Measurements from ENCODE around the gene GON4L. TPM values are rescaled to one million over a fixed set of nuclear protein-coding genes. Genes with fewer than 3 reads are reported as not detected.

Gene GON4L, protein sequence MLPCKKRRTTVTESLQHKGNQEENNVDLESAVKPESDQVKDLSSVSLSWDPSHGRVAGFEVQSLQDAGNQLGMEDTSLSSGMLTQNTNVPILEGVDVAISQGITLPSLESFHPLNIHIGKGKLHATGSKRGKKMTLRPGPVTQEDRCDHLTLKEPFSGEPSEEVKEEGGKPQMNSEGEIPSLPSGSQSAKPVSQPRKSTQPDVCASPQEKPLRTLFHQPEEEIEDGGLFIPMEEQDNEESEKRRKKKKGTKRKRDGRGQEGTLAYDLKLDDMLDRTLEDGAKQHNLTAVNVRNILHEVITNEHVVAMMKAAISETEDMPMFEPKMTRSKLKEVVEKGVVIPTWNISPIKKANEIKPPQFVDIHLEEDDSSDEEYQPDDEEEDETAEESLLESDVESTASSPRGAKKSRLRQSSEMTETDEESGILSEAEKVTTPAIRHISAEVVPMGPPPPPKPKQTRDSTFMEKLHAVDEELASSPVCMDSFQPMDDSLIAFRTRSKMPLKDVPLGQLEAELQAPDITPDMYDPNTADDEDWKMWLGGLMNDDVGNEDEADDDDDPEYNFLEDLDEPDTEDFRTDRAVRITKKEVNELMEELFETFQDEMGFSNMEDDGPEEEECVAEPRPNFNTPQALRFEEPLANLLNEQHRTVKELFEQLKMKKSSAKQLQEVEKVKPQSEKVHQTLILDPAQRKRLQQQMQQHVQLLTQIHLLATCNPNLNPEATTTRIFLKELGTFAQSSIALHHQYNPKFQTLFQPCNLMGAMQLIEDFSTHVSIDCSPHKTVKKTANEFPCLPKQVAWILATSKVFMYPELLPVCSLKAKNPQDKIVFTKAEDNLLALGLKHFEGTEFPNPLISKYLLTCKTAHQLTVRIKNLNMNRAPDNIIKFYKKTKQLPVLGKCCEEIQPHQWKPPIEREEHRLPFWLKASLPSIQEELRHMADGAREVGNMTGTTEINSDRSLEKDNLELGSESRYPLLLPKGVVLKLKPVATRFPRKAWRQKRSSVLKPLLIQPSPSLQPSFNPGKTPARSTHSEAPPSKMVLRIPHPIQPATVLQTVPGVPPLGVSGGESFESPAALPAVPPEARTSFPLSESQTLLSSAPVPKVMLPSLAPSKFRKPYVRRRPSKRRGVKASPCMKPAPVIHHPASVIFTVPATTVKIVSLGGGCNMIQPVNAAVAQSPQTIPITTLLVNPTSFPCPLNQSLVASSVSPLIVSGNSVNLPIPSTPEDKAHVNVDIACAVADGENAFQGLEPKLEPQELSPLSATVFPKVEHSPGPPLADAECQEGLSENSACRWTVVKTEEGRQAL (N-terminal part only)
- 16.5 and 24.6 TPM in 2 replicates for polyA plus RNA-seq (2012; rRNA removed)
- polyA plus RNA-seq (2012; cell fraction: cytosol; rRNA removed): 12.1 and 12.3 TPM in 2 replicates
- 59.9 and 75.9 TPM in 2 replicates for polyA plus RNA-seq (2012; cell fraction: nucleus; rRNA removed)

GRCh38 chr1:155856975-155857930, at the start of gene GON4L:
Gene GON4L, minus strand, starts transcription at chr1:155857214. Its CDS starts 3,434 bp downstream, at chr1:155853780.
- Histone ChIP-seq H4K20me1 (ENCODE audit: insufficient read depth) (no peaks in the 10 kb centered on the region), H3K9me3 (no peaks in the 10 kb centered on the region), H3K79me2 (ENCODE audit: insufficient read depth) (peaks cover 76% of the 10 kb centered on the region), H3K4me1 (ENCODE audit: control insufficient read depth in 1 of 2, insufficient read depth in 2 of 2, low read depth in 1 of 2, low read length in 1 of 2) (peaks cover 9 to 17% of the 10 kb centered on the region in 2 experiments; a peak in 3 of 4 replicates), H3K9ac (peak within 1 kb of the TSS; percentile 73), H3K4me3 (ENCODE audit: low read depth in 2 of 2, low read length in 1 of 2) (peak within 1 kb of the TSS; percentile 72 to 79), H3K27me3 (ENCODE audit: insufficient read depth) (no peaks in the 10 kb centered on the region), H3F3A (replicated peaks; ENCODE audit: insufficient read depth) (peaks cover 39% of the 10 kb centered on the region), H3K4me2 (peak within 1 kb of the TSS; percentile 87), H3K9me2 (no peaks in the 10 kb centered on the region), H3K36me3 (replicated peaks in 1 of 2; ENCODE audit: control insufficient read depth in 1 of 2, insufficient read depth in 2 of 2, low read length in 1 of 2) (peaks cover 25 to 28% of the 10 kb centered on the region in 2 experiments), H3K27ac (ENCODE audit: low read depth in 2 of 2, low read length in 1 of 2) (peak within 1 kb of the TSS; percentile 62), H2AFZ (ENCODE audit: low read depth) (peak within 1 kb of the TSS; percentile 87)
- CTCF ChIA-PET: interaction anchor here (0.7 to 1.6 kb wide), 5 partner anchors 15 to 1890 kb away, joined by 3 to 9 read pairs (median 4); partner anchors contain the start of genes CREB3L4 and RIT1
- POLR2A ChIA-PET: interaction anchor here (0.6 to 1.7 kb wide), 4 partner anchors 15 to 356 kb away, joined by 3 to 6 read pairs (median 3); partner anchors contain the start of gene PMF1
- WGBS (ENCODE audit: low lambda C conversion rate): 7% methylated on average over 41 of the region's 46 CpGs
- peak; percentile 88 for DNase-seq
- peak; percentile 55 for TF ChIP-seq CHD2 (IDR thresholded peaks at IDR 0.05; ENCODE audit: low read length, partially characterized antibody)
- TF ChIP-seq FOXM1 (IDR thresholded peaks at IDR 0.05; ENCODE audit: low read depth): no peak
- no peak; the same call in 1 of the 2 replicates for TF ChIP-seq MXI1 (IDR thresholded peaks at IDR 0.05; ENCODE audit: low read depth, low read length)
- TF ChIP-seq ELF1 (IDR thresholded peaks at IDR 0.05): peak; percentile 61; the same call in 1 of the 2 replicates
- TF ChIP-seq RCOR1 (IDR thresholded peaks at IDR 0.05; ENCODE audit: low read length): no peak
- TF ChIP-seq, protein P1, sequence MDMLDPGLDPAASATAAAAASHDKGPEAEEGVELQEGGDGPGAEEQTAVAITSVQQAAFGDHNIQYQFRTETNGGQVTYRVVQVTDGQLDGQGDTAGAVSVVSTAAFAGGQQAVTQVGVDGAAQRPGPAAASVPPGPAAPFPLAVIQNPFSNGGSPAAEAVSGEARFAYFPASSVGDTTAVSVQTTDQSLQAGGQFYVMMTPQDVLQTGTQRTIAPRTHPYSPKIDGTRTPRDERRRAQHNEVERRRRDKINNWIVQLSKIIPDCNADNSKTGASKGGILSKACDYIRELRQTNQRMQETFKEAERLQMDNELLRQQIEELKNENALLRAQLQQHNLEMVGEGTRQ (IDR thresholded peaks at IDR 0.05; ENCODE audit: borderline replicate concordance, low read depth, low read length): no peak
- no peak for TF ChIP-seq SMC3 (IDR thresholded peaks at IDR 0.05; ENCODE audit: low read depth, low read length)
- peak; percentile 28; the same call in 1 of the 2 replicates for TF ChIP-seq FOSL2 (IDR thresholded peaks at IDR 0.05; ENCODE audit: borderline replicate concordance, low read depth)
- no peak for TF ChIP-seq NFIC (IDR thresholded peaks at IDR 0.05; ENCODE audit: borderline replicate concordance)
- no peak for TF ChIP-seq CTCF (IDR thresholded peaks at IDR 0.05)
- peak; percentile 79 for TF ChIP-seq GABPA (IDR thresholded peaks at IDR 0.05; ENCODE audit: low read depth)
- no peak for TF ChIP-seq IRF3 (IDR thresholded peaks at IDR 0.05; ENCODE audit: low read depth, low read length)
- no peak for TF ChIP-seq EZH2phosphoT487 (IDR thresholded peaks at IDR 0.05; ENCODE audit: borderline replicate concordance, low read depth)
- TF ChIP-seq NRF1 (IDR thresholded peaks at IDR 0.05; ENCODE audit: low read depth, low read length): peak; percentile 78
- no peak for TF ChIP-seq REST (IDR thresholded peaks at IDR 0.05; ENCODE audit: low read depth, low read length)
- no peak for TF ChIP-seq RAD21 (IDR thresholded peaks at IDR 0.05; ENCODE audit: low read length)
- TF ChIP-seq RFX5 (IDR thresholded peaks at IDR 0.05; ENCODE audit: low read length): no peak
- TF ChIP-seq TEAD4 (IDR thresholded peaks at IDR 0.05; ENCODE audit: borderline replicate concordance, insufficient read depth): no peak
